ENCODE measurements around the gene ILDR2. TPM values are rescaled to one million over a fixed set of nuclear protein-coding genes. Genes with fewer than 3 reads are reported as not detected.

ILDR2 gene
- total RNA-seq, 1 experiment from 2014 or later = not detected

DNA sequence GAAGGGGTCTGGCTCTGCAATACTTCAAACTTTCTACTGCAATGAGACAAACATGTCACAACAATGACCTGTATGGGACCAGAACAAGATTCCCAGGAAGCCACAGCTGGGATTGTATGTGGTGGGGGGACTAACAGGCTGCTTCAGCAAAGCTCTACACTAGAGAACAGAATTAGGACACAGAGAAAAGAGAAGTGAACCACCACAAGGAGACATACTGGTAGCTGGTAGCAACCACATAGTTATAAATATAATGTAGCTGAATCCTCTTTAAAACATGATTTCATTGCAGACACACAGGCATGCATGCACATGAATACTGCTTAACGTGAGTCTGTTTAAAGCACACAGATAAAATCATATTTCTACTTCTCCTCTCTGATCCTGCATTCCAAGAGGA lies 3.5 kb upstream of the ILDR2 start:
- POLR2A ChIA-PET (ENCODE audit: unreplicated experiment) = no interaction called here
- Histone ChIP-seq H3K4me1 (replicated peaks; ENCODE audit: insufficient read depth) (0 out of 2 replicates have a peak, but pooled peaks cover 6% of the 10 kb centered on the region), H3F3A (ENCODE audit: insufficient read depth, low read depth) (no peaks in the 10 kb centered on the region), H3K27ac (no peak overlapping the region), H3K9me2 (ENCODE audit: insufficient read depth) (no peaks in the 10 kb centered on the region), H3K27me3 (ENCODE audit: insufficient read depth, low read depth) (peaks cover 56% of the 10 kb centered on the region), H3K4me3 (no peak overlapping the region), H2AFZ (no peak overlapping the region), H3K9me3 (ENCODE audit: insufficient read depth, low read depth) (no peaks in the 10 kb centered on the region), H4K20me1 (ENCODE audit: insufficient read depth) (no peaks in the 10 kb centered on the region; the same call in 1 of the 2 replicates), H3K36me3 (ENCODE audit: low read depth) (no peaks in the 10 kb centered on the region), H3K79me2 (ENCODE audit: low read depth) (no peaks in the 10 kb centered on the region), H3K4me2 (no peak overlapping the region)
- CTCF ChIA-PET = no interaction called here
- no peak for DNase-seq
- intact Hi-C loops (cut with micrococcal nuclease; ENCODE audit: unreplicated experiment) = no loop called here
- no TSS peak for BruUV-seq (replicated peaks)
- TF ChIP-seq EZH2 (IDR thresholded peaks at IDR 0.05; ENCODE audit: low read depth) (no peak), CTCF (conservative IDR thresholded peaks at IDR 0.05) (no peak)

DNA sequence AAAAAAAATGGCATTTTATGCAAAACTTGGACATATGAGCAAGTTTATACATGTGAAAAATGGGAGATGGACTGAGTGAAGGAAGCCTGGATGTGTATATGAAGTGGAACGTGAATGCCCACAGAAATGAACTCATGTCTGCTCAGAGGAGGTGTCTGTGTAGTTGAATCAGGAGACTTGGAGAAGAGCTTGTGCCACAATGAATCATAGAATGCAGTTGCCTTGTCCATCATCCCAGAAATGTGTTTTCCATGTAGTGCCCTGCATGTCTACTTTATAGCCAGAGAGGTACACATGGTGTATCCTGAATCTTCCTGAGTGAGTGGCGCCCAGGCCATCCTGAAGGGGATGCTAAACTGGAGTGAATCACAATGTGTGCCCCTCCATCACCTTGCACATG lies 2.6 kb upstream of the ILDR2 start:
- Histone ChIP-seq H3K27ac (no peak overlapping the region), H3K79me2 (ENCODE audit: low read depth) (no peaks in the 10 kb centered on the region), H3K9me3 (ENCODE audit: insufficient read depth, low read depth) (no peaks in the 10 kb centered on the region), H3F3A (ENCODE audit: insufficient read depth, low read depth) (no peaks in the 10 kb centered on the region), H3K36me3 (ENCODE audit: low read depth) (no peaks in the 10 kb centered on the region), H3K27me3 (ENCODE audit: insufficient read depth, low read depth) (peaks cover 65% of the 10 kb centered on the region), H2AFZ (no peak overlapping the region), H3K4me1 (replicated peaks; ENCODE audit: insufficient read depth) (0 out of 2 replicates have a peak, but pooled peaks cover 6% of the 10 kb centered on the region), H3K4me2 (no peak overlapping the region), H3K9me2 (ENCODE audit: insufficient read depth) (no peaks in the 10 kb centered on the region), H4K20me1 (ENCODE audit: insufficient read depth) (no peaks in the 10 kb centered on the region; the same call in 1 of the 2 replicates), H3K4me3 (no peak overlapping the region)
- no TSS peak for BruUV-seq (replicated peaks)
- ChIA-PET POLR2A (ENCODE audit: unreplicated experiment) (no interaction called here), CTCF (no interaction called here)
- no peak for DNase-seq
- intact Hi-C loops (cut with micrococcal nuclease; ENCODE audit: unreplicated experiment) = no loop called here
- TF ChIP-seq CTCF (conservative IDR thresholded peaks at IDR 0.05) (no peak), EZH2 (IDR thresholded peaks at IDR 0.05; ENCODE audit: low read depth) (no peak)

DNA sequence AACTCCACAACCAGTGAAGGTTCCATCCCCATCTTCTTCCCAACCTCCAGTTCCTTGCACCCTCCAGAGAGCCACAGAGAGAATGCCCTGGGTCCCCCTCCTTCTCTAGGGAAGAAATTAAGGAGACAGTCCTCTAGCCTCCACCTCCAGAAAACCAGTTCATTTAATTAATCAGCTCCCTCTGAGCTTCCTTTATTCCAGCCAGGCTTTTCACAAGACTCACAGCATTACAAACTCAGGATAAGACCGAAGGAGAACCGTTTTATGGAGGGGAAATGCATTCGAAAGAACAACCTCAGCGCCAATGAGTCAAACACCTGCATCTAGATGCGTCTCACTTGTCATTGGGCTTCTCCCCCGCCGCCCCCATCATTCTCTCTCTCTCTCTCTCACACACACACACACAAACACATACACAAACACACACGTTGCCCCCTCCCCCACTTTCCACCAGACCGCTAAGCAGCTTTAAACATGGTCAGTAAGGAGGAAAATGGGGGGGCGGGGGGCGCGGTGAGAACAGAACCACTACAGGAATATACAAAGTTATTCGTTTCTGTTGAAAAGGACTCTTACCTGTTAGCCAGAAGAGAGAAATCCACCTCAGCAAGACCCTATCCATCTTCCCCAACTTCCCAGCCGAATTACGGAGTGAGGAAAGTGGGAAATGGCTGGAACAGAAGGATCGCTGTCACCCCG lies 544 bp downstream of the ILDR2 start:
- Histone ChIP-seq H3K4me1 (replicated peaks; ENCODE audit: insufficient read depth) (0 out of 2 replicates have a peak, but pooled peaks cover 6% of the 10 kb centered on the region), H4K20me1 (ENCODE audit: insufficient read depth) (peaks cover 2% of the 10 kb centered on the region; the same call in 1 of the 2 replicates), H3K27me3 (ENCODE audit: insufficient read depth, low read depth) (peaks cover 84% of the 10 kb centered on the region), H3K27ac (no peak overlapping the region), H3K4me2 (peak overlapping the region; percentile 89), H3K79me2 (ENCODE audit: low read depth) (no peaks in the 10 kb centered on the region), H2AFZ (no peak overlapping the region), H3K9me2 (ENCODE audit: insufficient read depth) (no peaks in the 10 kb centered on the region), H3K4me3 (peak overlapping the region; percentile 58), H3K9me3 (ENCODE audit: insufficient read depth, low read depth) (no peaks in the 10 kb centered on the region), H3K36me3 (ENCODE audit: low read depth) (no peaks in the 10 kb centered on the region), H3F3A (ENCODE audit: insufficient read depth, low read depth) (no peaks in the 10 kb centered on the region)
- CTCF ChIA-PET = no interaction called here
- no peak for DNase-seq
- POLR2A ChIA-PET (ENCODE audit: unreplicated experiment) = no interaction called here
- intact Hi-C loops (cut with micrococcal nuclease; ENCODE audit: unreplicated experiment) = no loop called here
- BruUV-seq (replicated peaks) = no TSS peak
- TF ChIP-seq EZH2 (IDR thresholded peaks at IDR 0.05; ENCODE audit: low read depth) = peak; percentile 99
- TF ChIP-seq CTCF (conservative IDR thresholded peaks at IDR 0.05) = no peak
